HG03457 (cell line): Measurements from ENCODE around the gene AQR.

Experiments
- ATAC-seq: cut with Tn5 transposase; IDR thresholded peaks from one replicate; pipeline ENCODE4 v1.9.1; 2021; ENCODE audit warnings: moderate number of reproducible peaks; ENCODE audit not compliant: unreplicated experiment

The AQR gene

DNA sequence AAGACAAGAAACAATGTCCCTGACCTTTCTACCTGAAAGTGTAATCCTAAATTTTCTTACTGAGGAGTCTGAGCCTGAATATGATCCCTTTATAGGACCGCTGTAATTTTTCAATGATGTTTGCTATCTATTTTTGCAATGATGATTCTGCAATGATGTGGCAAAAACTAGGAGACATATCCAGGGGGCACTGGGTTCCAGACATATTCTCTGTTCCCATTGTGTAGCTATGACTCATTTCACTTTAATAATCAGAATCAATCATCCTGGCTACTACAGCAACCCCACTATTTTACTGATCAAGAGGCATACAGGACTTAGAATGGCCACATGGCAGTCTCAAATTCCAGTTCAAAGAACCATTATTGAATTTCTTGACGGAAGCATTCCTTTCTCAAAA lies 85.9 kb downstream of the AQR start:
- ATAC-seq: no peak

DNA sequence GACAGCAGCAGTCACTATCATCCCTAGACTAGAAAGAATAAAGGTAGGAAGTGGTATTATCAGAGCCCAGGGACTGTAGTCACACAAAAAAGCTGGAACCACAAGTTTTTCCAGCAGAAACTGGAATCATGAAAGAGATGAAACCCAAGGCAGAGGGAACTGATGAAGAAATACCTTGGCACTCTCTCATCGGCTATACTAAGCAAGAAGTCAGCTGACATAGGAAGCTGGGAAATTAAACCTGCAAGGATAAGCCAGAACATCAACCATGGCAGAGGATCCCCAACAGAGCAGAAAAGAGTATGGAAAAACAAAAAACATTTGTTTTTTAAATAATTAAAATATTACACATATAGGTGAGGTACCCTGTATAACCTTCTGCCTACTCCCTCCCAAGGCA lies 86.5 kb downstream of the AQR start:
- ATAC-seq: no peak

DNA sequence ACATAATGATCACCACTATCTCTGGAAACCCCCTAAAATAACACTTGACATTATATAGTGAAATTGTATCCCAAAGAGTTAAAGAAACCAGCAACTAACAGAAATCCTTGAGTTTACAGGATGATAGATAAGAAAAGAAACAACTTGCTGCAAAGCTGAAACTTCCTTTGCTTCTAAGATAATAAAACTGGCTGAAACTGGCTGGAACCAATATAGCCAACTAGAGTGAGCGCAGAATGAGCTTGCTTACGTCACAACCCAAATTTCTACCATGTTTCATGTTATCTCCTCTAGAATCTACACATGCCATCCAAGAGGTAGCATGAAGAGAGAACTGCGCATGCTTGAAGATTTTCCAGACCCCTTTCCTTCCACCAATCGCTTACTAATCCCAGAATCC lies 90.4 kb downstream of the AQR start:
- no peak for ATAC-seq

DNA sequence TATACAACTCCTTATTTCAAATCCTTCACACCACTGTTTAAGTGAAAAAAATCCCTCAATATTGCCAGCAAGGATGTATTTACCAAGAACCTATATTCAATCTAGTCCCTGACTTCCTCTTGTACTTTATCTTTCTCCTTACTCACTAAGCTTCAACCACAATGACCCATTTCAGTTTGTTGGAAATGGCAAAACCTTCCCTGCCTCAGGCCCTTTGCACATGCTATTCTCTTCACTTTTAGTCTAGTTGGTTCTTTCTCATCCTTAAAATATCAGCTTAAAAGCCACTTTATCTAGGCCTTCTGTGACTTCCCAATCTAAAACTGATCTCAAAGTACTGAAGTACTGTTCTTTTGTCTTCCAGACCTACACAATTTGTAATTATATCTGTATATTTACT lies 92.9 kb downstream of the AQR start:
- no peak for ATAC-seq

DNA sequence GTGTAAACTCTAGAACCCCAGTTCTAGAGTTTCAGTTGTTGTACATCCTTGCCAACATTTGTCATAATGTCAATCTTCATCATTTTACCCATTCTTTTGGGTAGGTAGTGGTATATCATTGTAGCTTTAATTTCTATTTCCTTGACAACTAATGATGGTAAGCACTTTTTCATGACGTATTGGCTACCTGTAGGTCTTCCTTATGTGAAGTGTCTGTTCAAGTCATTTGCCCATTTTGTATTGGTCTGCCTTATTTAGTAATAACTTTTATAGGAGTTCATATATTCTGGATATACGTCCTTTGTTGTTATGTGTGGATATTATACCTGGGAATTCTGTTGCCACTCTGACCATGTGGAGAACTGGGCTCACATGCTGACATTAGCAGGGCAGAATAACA lies 100.4 kb downstream of the AQR start:
- no peak for ATAC-seq

DNA sequence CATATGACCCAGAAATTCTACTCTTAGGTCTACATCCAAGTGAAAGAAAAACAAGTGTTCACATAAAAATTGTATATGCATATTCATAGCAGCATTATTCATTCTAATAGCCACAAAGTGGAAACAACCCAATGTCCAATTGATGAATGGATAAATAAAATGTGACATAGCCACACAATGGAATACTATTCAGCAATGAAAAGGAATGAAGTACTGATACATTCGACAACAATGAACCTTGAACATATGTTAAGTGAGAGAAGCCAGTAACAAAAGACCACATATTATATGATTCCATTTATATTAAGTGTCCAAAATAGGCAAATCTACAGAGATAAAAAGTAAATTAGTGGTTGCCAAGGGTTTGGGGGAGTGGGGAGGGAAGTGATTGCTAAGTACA lies 104.0 kb downstream of the AQR start:
- no peak for ATAC-seq

DNA sequence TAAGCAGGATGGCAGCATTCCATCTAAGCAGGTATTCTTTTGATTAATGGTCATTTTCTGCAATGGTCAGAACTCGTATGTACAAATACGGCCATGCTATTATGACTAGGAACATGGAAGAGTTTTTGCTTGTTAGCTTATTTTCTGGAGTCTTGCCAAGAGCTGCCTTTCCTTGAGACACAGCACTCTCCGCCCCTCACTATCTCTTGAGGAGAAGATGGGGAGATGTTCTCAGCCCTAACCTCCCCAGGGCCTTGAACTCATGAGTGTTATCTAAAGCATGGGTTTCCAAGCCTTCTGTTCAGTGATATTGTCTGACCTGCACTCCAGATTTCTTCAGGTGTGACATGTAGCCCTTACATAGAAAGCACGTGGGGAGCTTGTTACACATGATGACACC lies 108.3 kb downstream of the AQR start:
- no peak for ATAC-seq

DNA sequence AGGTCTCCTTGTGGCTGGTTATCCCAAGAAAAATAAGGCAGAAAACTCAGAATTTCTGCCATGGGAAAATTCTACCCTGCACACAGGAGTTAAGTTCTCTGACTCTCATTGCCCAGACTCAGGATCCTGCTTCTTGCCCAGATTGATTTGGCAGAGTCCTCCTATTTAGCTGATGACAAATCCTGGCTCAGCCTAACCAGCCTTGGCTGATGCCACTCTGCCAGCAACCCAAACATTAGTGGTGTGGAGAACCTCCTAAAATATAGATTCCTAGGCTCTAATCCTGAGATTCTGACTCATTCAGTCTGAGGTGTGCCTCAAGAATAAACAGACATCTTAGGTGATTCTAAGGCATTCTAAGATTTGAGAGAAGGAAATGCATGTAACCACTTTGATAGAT lies 113.6 kb downstream of the AQR start:
- ATAC-seq: no peak

DNA sequence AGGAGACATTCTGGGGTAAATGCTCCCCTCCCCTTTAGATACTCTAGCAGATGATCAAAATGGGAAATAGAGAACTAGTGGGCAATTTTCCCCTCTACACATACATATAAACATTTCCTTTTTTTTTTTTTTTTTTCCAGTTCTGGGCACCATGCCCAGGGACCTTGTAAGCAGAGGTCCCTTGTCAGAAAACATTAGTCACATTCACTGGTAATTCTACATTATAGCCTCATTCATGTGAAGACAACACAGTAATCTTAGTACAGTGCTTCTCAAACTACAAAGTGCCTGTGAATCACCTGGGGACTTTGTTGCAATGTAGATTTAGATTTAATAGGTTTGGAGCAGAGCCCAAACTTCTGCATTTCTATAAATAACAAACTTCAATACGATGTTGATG lies 114.1 kb downstream of the AQR start:
- no peak for ATAC-seq

DNA sequence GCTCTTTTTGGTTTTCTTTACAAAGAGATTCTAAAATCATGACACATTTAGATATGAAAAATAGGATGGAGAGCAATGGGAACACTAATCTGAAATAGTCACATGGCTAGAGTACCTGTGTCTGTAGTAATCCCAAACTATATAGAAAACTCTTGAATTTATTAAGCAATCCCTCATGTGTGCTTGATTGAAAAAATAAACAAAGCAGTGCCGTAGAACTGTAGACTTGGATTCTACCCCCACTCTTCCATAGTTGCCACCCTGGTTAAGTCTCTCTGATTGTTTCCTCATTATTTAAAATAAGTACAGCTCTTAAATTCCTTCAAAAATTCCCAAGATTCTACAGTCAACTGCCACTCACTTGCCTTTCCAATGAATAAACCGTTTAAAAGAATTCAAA lies 115.3 kb downstream of the AQR start:
- no peak for ATAC-seq

DNA sequence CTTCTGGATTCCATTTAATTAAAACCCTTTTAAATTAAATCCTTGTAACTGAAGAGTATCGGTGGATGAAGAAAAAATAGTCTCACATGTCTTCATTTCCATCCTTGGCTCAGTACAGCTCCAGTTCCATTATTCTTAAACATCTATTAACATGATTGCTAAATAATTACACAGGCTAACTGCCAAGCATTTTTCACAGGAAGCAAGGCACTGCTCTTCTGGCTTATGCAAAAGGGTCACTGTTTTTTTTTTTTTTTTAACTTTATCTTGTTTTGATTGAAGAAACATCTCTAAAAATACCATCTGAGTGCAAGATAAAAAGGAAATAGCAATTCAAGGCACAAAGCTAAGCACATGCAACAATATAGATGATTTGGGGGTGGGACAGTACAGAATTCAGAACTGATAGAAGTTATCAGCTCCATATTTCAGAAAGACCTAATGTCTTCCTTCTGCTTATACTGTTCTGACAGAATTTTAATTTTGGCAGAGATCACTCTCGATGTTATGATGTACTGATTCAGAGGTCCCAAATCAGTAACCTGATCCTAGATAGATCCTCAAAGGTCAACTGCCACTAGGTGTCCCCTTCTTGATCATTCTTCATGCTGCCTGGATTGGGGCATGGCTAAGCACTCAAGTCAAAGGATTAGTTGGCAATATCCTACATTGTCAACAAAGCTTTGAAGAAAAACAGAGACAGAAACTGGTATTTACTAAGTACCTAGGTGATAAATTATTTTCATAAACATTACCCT lies 116.4 kb downstream of the AQR start:
- no peak for ATAC-seq

DNA sequence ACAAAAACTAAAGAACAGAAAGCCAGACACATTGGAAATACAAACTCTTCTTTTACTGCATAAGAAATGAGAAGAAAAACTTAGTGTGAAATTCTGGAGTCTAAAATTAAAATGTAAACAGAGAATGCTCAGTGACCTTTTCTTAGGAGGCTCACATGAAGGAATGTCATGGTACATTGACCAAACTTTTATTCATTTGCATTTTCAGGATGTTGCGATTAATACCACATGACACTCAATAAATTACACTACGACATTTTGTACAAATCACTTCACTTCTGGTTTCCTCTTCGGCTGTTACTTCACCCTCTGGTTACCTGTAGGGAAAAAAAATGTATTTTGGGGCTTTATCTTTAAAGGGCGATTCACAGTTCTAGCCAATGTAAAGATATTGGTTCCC lies 117.8 kb downstream of the AQR start:
- ATAC-seq: no peak

DNA sequence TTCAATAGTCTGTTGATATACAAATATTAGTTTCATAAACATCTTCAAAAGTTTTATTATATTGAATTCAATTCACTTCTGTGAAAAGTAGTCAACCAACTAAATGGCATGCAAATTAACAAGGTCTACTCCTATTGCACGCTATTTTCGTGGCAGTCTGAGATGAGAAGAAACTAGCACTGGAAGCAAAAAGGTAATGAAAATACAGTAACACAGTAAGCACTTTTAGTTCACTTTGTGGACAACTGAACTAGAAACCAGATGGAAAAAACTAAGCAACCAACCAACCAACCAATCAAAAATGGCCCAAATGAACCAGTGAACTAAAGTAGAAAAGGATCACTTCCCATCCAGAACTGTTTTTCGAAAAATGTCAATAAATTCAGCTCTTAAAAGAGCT lies 118.5 kb downstream of the AQR start:
- no peak for ATAC-seq

DNA sequence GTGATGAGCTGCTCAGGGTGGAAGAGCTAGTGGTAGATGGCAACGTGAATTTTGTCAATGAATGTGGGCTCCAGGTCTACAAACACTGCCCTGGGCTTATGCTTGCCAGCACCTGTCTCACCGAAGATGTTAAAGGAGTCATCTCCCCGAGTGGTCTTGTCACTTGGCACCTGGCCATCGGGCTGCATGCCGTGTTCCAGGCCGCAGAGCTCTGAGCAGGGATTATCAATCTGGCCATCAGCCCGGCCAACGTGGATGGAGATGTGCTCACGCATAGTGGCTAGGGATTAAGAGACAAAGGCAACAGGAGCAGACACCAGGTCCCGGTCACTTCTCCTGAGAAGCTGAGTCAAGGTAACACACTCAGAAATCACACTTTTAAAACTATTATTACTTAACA lies 119.4 kb downstream of the AQR start:
- ATAC-seq: no peak

DNA sequence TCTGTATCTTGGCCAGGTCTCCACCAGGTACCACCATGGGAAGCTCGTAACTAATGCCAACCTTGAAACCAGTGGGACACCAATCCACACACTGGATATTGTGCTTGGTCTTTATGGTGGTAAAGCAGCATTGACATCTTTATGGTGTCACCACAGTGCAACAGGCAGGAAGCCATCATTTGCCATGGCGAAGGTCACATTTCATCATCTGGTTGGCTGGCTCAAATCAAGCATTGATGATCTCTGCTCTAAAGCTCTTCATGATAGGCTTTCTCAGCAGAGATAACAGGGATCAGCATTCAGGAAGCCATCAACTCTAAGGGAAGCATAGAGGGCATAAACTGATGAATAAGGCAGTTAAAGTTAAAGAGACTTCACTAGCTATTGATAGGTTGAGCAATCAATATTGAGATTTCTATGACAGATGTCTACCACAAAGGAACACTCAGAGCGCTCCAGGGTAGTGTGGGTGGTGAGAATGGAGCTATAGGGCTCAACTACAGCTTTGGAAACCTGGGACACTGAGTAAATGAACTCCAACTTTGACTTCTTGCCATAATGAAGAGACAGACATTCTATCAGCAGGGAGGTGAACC lies 120.1 kb downstream of the AQR start:
- no peak for ATAC-seq

DNA sequence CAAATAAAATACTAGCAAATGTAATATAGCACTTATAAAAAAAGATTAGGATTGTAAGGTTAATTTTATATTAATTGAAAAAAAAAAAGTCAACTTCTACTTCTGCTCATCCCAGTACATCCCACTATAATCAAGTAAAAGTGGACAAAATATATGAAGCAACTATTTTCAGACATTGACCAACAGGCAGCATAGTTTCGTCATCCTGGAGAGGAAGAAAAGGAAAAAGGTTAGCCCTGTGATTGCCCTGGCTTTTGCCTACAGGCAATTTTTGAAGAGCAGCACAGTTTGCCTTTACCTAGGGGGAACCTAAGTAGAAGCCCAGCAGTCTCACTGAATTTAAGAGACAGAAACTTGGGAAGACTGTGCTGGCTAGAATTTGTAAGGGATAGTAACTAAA lies 121.9 kb downstream of the AQR start:
- no peak for ATAC-seq

DNA sequence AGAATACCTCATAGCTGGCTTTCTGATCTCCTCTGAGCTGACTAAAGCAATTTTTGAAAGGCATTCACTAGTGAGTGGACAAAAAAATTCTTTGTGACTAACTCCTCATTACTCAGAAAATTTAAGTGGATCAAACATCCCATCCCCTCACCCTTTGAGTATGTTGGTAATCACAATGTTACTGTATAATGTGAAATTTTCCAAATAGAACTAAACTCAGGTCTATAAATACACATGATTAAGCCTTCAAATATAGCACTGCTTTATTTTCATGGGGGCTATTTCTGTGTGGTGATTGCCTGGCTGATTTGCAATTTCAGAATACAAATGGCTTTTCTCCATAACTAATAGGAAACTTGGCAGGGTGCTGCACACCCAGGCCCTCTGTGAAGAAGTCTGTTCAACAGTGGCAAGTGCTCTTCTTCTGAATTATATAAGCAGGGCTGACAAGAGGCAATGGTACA lies 128.2 kb downstream of the AQR start:
- no peak for ATAC-seq

DNA sequence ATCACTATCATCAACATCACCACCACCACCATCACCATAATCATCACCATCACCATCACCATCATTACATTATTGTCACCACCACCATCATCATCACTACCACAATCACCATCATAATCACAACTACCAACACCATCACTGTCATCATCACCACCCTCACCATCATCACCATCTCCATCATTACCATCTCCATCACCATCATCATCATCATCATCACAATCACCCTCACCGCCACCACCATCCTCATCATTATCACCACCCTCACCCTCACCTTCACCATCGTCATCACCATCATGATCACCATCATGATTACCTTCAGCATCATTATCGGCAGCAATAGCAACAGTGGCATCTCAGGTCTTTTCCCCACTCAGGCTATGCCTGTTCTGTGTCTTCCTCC lies 131.3 kb downstream of the AQR start:
- ATAC-seq: no peak

DNA sequence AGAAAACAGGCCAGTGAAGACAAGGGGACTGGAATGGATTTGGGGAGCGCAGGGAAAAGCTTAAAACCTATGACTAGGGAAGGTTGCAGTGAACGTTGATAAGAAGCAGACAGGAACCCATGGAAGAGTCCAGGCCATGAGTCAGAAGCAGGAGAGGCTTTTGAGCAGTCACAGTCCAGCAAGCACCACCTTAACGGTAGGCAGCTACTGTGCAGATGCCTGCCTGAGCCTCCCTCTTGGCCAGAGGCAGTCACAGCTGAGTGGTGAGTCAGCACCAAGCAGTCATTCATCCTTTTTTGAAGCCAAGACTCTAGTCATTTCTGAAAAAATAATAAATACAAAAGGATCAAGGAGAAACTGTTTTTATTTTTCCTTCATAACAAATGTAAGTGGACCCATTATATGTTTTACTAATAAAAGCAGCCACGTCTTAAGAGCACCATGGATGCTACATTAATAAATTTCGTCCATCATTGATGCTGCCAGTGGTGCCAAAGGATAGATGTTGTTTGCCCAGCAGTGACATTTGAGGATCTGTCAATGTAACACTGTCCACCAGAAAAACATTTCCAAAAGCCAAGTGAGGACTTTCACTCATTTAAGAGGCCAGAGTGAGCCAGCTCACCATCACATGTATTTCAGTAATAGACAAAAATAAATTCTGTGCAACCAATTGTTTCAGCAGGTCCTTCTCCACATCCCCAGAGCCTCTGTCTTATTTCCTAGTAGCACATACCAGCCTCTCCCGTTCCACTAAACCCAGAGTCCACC lies 132.1 kb downstream of the AQR start:
- no peak for ATAC-seq

DNA sequence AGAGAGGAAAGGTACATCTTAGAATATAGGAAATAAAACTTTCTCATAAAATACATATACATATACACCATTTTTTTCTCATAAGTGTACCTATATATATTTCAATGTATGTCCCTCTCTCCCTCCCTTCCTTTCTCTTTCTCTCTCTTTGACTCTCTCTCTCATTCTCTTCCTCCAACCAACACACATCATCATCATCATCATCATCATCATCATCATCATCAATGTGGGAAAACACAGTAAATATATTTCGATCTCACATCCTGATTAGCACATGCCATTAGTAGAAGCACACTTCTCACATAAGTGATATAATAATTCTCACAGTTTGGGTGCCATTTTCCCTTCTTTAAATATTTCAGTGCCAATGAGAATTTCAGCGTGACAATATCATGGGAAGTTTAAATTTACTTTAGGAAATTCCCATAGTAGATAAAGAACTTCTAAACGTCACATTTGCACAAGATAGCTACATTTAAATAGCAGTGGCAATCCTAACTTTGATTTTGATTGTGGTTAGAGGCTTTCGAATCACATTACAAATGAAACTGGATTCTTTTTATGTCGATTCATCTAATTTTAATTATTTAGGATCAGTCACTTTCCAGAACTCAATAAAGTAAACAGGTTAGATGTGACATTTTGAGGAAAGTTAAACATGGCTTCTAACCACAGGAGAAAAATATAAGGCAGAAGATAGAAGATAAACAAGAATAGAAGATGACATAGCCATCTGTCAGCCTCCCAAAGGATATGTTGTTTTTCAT lies 141.2 kb downstream of the AQR start:
- ATAC-seq: no peak

DNA sequence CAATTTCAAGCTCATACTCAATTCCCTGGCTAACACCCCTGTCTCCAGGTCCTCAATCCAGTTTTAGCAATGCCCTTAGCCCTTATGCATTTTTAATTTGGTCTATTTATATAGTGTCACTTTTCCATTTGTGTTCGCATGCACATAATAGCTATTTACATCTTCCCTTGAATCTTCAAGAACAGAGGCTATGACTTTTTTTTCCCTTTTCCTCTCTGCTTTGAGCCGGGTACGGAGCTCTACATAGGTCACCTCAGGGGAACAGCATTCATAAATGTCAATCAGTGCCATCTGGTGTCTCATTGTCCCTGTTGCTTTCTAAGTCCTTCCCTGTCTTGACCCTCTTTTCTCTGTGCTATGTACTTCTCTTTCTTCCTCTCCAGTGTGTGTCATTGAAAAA lies 147.7 kb downstream of the AQR start:
- no peak for ATAC-seq
